Medulla oblongata (tissue), 1 donor: Measurements from ENCODE around the gene TSPAN13.

Source experiments
- DNase-seq: peaks from one replicate; pipeline ENCODE4 v3.0.0-alpha.2; 2015; ENCODE audit errors: extremely low spot score

Gene TSPAN13

GRCh38 chr7:16774986-16775385 lies 21.4 kb downstream of the TSPAN13 start:
- DNase-seq = no peak

DNA sequence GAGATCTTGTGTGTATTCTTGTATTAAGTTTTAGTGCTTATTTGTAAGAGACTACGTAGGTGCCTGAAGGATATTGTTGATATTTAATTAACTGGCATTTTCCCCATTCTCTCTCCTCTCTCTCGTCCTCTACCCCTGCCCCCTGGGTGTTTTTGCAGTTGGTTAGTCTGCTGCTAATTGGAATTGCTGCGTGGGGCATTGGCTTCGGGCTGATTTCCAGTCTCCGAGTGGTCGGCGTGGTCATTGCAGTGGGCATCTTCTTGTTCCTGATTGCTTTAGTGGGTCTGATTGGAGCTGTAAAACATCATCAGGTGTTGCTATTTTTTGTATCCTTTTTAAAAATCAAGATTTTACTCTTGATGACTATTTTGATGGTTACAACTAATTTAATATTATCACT lies 22.5 kb downstream of the TSPAN13 start:
- no peak for DNase-seq

GRCh38 chr7:16778476-16778875 lies 24.9 kb downstream of the TSPAN13 start:
- DNase-seq = no peak

DNA sequence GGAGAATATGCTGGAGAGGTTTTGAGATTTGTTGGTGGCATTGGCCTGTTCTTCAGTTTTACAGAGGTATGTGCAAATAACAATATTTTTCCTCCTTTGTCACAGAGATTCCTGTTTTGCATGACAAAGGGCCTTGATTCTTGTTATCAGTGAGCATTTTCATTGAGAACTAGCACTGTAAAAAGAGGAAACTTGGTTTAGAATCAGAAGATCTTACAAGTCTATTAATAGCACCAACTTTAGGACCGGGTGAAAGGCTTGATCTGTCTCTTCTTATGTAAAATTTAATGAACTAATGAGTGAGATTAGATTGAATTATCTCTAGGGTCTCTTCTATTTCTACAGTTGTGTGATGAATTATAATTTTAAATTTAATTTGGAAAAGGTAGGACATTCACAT lies 25.5 kb downstream of the TSPAN13 start:
- no peak for DNase-seq

GRCh38 chr7:16780596-16780995 lies 27.0 kb downstream of the TSPAN13 start:
- no peak for DNase-seq

GRCh38 chr7:16785321-16785720 lies 31.8 kb downstream of the TSPAN13 start:
- no peak for DNase-seq

DNA sequence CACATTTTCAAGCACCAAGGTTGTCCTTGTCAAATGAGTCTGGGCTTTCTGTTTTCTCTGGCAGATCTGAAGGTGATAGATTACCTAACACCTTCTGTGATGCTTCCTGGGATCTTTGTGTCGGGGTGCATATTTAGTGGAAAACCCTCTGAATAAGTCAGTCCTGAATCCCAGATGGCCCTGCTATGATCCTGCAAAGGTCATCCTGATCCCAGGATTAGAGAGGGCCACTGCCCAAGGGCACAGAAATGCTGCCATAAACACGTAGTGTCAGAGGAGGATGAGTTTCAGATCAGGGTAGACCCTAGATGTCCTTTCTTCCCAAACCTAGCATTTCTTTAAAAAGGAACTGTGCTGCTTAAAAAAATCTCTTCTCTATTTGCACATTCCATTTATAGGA lies 32.3 kb downstream of the TSPAN13 start:
- DNase-seq = no peak

DNA sequence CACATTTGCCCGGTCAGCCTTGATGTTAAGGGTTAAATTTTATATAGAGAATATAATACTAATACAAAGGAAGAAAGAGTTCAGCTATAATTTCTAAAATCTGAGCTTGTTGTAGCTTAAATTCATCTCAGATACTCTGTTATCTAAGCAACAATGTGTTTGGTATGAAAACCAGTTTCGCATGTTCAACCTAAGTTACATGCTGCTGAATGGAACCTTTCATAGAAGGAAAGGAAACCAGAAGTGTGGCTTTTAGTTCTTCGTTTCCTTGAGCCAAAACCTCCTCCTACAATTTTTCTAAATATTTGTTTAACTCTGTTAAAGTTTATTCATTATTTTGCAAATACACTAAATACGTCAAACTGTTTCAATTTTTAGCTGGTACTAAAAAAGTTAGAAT lies 32.7 kb downstream of the TSPAN13 start:
- no peak for DNase-seq

GRCh38 chr7:16787127-16787526 lies 33.6 kb downstream of the TSPAN13 start:
- no peak for DNase-seq

GRCh38 chr7:16791071-16791470 lies 37.5 kb downstream of the TSPAN13 start:
- DNase-seq = no peak

DNA sequence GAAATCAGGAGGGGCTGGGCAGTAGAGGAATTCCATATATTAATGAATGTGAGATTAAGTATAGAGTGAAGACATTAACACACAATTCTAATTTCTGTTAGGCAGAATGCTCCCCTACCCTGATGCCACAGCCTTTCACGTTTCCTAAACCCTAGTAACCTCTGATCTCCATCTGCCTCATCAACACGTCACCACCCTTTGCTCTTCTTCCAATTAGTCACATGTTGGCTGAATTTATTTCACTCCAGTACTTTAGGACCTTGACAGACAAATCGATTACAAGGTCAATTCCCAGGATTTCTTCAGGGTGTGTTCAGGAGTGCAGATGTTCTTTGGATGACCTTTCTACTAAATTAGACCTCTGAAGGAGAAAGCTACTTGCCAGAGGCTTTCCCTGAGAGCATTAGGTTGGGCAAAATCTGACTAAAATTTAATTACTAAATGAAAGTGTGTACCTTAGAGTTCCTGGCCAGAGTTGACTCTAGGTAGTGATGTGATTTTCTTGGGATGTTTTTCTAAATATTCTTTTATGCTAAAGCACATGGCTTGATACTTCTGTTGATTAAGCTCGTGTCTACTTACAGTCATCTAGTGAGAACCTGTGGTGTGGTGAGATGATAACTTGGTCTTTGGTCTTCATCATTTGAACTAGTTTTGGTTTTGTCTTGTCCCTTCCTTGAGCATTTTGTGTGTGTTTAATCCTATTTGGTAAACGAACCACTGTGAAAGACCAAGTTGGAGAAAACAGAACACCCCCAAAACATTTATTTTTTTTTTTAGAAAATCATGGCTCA lies 38.5 kb downstream of the TSPAN13 start:
- DNase-seq = no peak

DNA sequence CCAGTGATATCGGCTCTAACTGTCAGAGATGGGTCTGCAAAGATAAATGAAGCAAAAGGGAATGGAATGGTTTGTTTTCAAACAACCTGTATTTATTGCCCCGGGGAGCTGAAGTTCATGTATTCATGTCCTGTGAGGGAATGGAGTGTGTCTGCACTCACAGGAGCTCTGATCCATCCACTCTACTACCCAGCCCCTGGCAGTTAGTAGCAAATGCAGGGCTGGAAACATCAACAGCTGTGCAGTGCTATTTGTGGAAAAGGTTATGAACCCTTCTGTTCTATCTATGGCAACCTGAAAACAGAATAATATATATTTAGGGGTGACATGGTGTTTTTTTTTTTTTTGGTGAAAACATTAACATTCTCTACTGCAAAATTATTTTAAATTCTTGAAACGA lies 41.4 kb downstream of the TSPAN13 start:
- no peak for DNase-seq

DNA sequence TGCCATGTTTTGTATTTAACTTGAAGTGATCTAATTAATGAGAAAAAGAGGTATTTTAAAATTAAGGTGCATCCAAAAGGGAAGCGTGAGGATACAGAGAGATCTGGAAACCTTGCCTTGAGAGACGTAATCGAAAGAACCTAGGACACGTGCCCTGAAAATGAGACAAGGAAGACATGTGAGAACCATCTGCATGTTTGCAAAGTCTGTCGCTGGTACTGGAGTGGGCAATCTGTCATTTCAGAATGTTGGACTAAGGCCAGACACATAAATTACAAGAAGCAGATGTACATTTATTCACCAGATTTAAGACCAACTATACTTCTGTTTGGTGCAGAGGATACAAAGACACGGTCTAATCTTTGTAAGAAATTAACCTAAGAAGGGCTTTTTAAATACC lies 42.1 kb downstream of the TSPAN13 start:
- no peak for DNase-seq

- DNase-seq = peak; percentile 50
Observed at GRCh38 chr7:16801111-16801542, 47.6 kb downstream of the TSPAN13 start.

DNA sequence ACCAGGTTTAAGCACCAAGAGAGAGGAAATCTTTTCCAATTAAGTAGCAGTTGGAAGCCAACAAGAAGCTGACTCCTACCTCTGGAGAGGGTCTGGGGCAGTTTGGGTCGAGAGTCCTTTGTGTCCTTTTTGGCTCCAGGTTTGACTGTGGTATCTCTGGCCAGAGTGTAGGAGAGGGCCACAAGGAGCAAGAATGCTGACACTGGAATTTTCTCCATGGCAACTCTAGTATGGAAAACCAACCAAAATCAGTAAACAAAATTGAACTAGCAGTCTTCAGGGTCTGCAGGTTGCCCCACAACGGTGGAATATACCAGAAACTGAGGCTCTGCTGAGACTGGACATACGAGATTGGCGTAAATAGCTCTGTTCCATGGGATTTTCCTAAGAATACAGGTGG lies 48.0 kb downstream of the TSPAN13 start:
- DNase-seq = no peak

DNA sequence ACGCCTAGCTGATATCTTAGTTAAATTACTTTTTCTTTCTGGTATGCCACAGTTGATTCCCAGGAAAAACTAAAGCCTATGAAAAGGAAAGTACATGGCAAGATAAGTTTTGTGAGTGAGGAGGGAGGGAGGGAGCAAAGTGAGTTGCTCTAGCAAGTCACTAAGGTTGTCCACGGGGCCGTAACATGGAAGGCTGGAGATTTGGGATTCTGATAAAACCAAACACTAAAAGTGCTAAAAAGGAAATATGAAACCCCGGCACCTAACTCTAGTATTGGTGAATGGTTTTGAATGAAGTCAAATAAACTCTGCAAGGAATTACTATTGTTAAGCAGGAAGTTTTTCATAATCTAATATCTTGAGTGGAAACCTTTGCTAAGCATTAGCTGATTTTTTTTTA lies 49.6 kb downstream of the TSPAN13 start:
- no peak for DNase-seq

DNA sequence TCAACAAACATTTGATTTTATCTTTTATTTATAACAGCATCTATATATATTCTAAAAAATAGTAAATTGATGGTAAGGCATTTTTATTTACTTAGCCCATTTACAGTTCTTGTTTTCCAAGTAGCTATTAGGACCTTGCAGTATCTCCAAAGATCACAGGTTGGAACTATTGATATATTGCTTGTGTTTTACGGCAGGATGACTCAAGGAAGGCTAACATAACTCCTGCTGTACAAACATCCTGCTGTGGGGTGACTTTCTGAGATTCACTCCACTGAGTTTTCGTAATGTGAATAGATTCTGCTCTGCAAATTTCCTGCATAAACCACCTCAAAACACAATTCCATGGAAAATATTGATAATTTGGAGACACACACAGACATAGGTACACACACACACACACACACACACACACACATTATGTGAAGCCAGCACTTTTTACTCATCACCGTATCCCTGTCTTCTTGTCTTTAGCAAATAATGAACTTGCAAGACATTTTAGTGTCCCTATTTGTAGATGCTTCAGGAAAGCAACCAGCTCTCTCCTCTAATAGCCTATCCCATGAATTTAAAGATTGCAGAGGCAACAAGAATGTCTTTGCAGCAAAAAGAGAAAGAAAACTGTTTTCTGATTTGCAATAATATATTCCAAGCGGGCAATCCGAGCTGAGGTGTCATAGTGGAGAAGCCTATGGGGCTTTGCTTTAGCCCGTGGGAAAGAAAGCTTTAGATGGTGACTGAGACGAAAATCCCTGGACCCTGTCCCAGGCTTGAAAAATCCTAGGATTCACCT lies 50.5 kb downstream of the TSPAN13 start:
- no peak for DNase-seq

- no peak for DNase-seq
Observed at GRCh38 chr7:16804674-16805439, 51.3 kb downstream of the TSPAN13 start, which contains the start of gene AGR2. Gene AGR2 (minus strand): TSS chr7:16804999. CDS start chr7:16801796, 3,203 bp downstream.

GRCh38 chr7:16805441-16805840 lies 51.9 kb downstream of the TSPAN13 start:
- DNase-seq = no peak

DNA sequence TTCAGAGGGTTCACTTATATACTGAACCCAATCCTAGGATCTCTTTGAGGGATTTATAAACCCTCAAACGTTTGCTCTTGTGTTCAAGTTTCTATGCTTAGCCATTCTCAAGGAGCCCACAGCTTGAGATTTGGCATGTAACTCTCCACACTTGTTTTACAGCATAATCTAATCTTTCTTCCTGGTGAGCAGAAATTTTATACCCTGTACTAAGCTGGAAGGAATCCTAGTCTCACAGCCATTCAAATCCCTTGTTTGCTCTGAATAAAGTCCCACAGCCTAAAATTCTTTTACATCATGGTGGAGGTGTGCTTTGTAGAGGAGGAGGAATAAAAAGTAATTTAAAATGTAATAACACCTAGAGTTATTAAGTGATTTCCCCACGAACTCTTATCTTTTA lies 56.6 kb downstream of the TSPAN13 start:
- no peak for DNase-seq

GRCh38 chr7:16810573-16810972 lies 57.0 kb downstream of the TSPAN13 start:
- DNase-seq = no peak

GRCh38 chr7:16811551-16811950 lies 58.0 kb downstream of the TSPAN13 start:
- DNase-seq = peak; percentile 8
